Left ventricle myocardium superior (tissue), 1 donor: ENCODE results near the gene CNTFR. TPM values are rescaled to one million over a fixed set of nuclear protein-coding genes. Genes with fewer than 3 reads are reported as not detected.

Experiments
- ATAC-seq: fragments of 200-7000 bp; cut with Tn5 transposase; one replicate; pipeline ENCODE4 v1.9.1; 2020; ENCODE audit warnings: mild to moderate bottlenecking, moderate library complexity
- DNase-seq: peaks from one replicate; pipeline ENCODE4 v3.0.0-alpha.2; 2020
- intact Hi-C: fragments of 100-400 bp; cut with micrococcal nuclease; formaldehyde crosslinking; loops from one replicate; pipeline ENCODE4 v1.11.0; 2022
- total RNA-seq: library from RNA; stranded (reverse); fragmentation: NEBNext Ultra II Directional; extraction: Animal tissue kit (Norgen Biotek cat#: 25700); gene quantifications from one replicate; pipeline ENCODE4 v1.2.1, GENCODE V29; 2021
- donor health status: DM: no; HTN: yes; CAD: no; lungs with severe emphysema.

Gene CNTFR
- total RNA-seq, 1 donor from 2014 or later = 3.3 TPM

- intact Hi-C loops = no loop called here
- ATAC-seq (no peak), DNase-seq (no peak)
Measured at GRCh38 chr9:34577400-34578240, 11.9 kb downstream of the CNTFR start.

GRCh38 chr9:34576597-34577399, 12.7 kb downstream of the CNTFR start:
- ATAC-seq = no peak
- intact Hi-C loops = no loop called here

GRCh38 chr9:34575862-34576596, 13.5 kb downstream of the CNTFR start:
- ATAC-seq (no peak), DNase-seq (no peak)
- intact Hi-C loops = no loop called here

More at GRCh38 chr9:34576597-34577399, 12.7 kb downstream of the CNTFR start:
- no peak for DNase-seq

DNA sequence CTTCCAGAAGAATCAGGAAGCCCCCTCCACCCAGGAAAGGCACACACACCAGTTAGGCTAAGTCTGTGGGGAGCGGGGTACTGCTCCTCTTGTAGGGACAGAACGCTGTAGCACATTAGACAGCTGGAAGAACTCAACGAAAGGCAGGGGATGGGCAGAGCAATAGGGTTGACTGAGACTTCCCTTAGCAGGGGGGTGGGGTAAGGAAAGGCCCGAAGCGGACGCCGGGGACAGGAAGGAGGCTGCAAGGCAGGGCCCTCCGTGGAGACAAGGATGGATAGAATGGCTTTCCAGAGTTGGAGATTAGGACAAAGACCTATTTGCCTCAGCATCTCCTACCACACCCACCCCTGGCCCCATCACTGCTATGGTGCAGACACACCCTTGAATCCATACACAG, 14.3 kb downstream of the CNTFR start:
- intact Hi-C loops = no loop called here
- DNase-seq (no peak), ATAC-seq (no peak)

DNA sequence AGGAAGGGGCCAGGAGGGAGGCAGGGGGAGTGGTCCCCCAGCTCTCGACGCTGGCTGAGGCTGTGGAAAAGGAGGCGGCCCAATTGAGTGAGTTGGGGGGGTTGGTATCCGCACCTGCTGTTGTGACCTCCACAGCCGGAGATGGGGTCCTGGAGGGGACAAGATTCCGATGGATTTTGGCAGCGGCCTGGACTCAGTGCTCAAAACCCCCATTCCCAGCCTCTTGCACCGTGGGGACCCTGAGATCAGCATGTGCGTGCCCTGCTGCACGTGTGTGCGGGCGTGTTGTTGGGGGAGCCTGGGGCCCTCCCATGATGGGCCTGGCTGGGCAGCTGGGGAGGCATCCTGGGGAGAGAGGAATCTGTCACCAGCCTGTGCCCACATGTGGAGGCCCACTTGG, 15.0 kb downstream of the CNTFR start:
- intact Hi-C loops = no loop called here
- DNase-seq (no peak), ATAC-seq (no peak)

DNA sequence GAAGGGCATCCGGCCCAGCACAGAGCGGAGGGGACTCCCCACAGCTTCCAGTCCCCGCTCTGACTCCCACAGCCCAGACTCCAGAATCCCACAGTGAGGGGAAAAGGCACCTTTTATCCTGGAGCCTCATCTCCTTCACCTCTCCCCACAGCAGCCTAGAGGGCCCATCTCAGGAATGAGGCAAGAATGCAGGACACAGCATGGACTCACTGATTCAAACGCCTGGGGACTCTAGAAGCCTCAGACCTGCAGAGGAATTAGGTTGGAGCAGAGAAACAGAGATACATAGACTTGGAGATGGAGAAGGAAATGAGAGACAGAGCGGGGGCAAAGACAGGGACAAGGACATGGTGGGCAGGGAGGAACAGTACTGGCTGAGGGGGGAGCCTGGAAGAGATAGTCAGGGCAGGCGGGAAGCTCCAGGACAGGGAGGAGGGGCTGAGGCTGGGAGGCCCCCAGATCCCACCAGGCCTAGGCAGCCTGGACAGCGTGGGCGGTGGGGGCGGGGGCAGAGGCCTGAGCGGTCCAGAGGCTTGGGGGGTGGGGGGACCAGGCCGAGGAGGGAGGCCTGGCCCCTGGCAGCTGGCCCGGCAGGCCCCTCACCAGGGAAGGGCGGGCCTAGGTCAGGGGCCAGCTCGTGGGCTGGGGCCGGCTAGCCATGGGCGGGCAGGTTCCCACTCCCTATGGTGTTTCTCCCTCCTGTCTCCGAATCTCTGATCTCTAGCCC, 15.8 kb downstream of the CNTFR start:
- intact Hi-C loops = no loop called here
- no peak for ATAC-seq
- DNase-seq = no peak

DNA sequence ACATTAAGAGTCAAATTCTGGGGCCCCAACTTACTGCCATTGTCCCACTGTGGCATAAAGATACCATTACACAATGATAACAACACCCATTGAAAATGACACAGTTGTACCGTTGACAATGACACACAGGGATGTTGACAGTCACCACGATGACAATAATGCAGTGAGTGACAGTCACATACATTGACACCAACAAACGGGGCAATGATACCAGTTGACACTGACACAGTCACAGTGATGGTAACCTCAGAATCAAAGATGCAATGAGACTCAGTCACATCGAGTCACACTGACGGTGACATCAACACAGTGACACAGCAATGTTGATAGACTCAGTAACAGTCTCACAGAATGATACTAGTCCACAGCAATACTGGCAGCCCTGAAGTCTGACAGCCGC, 16.9 kb downstream of the CNTFR start:
- intact Hi-C loops = no loop called here
- no peak for ATAC-seq
- DNase-seq = no peak

- no peak for DNase-seq
- intact Hi-C loops = no loop called here
- no peak for ATAC-seq
Measured at GRCh38 chr9:34572092-34572491, 17.4 kb downstream of the CNTFR start.

GRCh38 chr9:34571481-34571810, 18.1 kb downstream of the CNTFR start:
- DNase-seq (no peak), ATAC-seq (no peak)
- intact Hi-C loops = no loop called here

GRCh38 chr9:34570809-34571480, 18.6 kb downstream of the CNTFR start:
- intact Hi-C loops = no loop called here
- no peak for DNase-seq
- ATAC-seq = no peak

- ATAC-seq (no peak), DNase-seq (no peak)
- intact Hi-C loops = no loop called here
Measured at GRCh38 chr9:34570376-34570775, 19.1 kb downstream of the CNTFR start.

GRCh38 chr9:34568774-34569173, 20.8 kb downstream of the CNTFR start:
- DNase-seq (no peak), ATAC-seq (no peak)
- intact Hi-C loops = no loop called here

DNA sequence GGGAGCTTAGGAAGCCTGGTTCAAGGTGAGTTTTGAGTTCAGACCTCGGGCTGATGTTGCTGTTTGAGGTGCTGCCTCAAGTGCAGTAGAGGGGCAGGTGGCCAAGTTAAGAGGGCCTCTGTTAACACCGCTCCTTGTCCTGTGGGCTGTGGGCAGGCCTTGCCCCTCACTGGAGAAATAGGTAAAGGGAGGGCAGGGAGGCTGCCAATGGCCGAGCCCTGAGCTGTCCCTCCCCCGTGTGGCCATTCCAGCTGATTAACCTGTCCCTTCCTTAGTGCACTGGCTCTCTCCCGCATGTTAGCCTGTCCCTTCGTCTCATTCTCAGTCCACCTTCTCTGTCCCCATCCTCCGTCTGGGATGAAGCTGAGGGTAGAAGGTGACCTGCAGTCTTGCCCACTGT, 21.4 kb downstream of the CNTFR start:
- DNase-seq = no peak
- intact Hi-C loops = no loop called here
- no peak for ATAC-seq

GRCh38 chr9:34566972-34567371, 22.6 kb downstream of the CNTFR start:
- no peak for DNase-seq
- intact Hi-C loops = no loop called here
- no peak for ATAC-seq

- no peak for DNase-seq
- ATAC-seq = no peak
- intact Hi-C loops = no loop called here
Measured at GRCh38 chr9:34566322-34566721, 23.2 kb downstream of the CNTFR start.

- DNase-seq = no peak
- no peak for ATAC-seq
Measured at GRCh38 chr9:34565856-34566255, 23.7 kb downstream of the CNTFR start.

GRCh38 chr9:34564617-34565016, 24.9 kb downstream of the CNTFR start:
- no peak for ATAC-seq
- DNase-seq = no peak

More at GRCh38 chr9:34565856-34566255, 23.7 kb downstream of the CNTFR start:
- intact Hi-C loops = no loop called here

GRCh38 chr9:34563262-34563661, 26.3 kb downstream of the CNTFR start:
- intact Hi-C loops = no loop called here
- no peak for ATAC-seq

More at GRCh38 chr9:34564617-34565016, 24.9 kb downstream of the CNTFR start:
- intact Hi-C loops = no loop called here

More at GRCh38 chr9:34563262-34563661, 26.3 kb downstream of the CNTFR start:
- DNase-seq = no peak
